ENCODE measurements around the gene GPR152. TPM values are rescaled to one million over a fixed set of nuclear protein-coding genes. Genes with fewer than 3 reads are reported as not detected.
A peak's percentile ranks its signal among the peaks of the same experiment; 100 is the strongest.
"Not testable (repeated sequence)": the region's sequence is repeated elsewhere in the genome, so short reads cannot be mapped to it uniquely, and the experiment has no call there.

The GPR152 gene
- total RNA-seq, 4 donors from 2014 or later: not detected

DNA sequence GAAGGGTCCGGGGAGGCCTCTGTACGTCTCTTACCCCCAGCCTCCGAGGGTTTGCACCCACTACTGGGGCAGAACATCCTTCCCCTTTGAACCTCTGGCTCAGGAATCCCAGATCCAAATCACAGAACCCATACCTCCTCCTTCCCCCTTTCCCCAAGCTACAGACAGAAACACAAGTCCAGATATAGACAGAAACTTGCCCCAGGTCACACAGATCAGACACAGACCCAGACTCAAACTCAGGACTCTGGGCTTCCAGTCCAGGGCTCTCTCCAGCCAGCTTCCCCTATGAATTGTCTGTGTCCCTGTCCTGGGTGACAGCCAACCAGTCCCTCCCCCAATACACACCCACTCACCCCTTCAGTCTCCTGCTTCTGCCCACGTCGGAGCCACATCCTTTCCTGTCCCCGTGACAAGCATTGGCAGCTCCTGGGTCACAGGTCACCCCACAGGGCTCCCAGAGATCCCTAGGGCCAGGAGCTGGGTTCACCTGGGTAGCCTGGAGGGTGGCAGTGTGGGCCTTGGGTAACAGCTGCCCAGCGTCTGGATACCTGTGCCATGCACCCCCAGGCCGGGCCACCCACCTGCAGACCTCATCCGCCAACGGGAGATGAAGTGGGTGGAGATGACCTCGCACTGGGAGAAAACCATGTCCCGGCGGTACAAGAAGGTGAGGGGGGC lies 47.9 kb downstream of the GPR152 start:
- no peaks in the 10 kb centered on the region for H3K9me3 ChIP-seq
- 64 to 72% methylated on average over 10 to 13 of the region's 13 CpGs for WGBS, 2 donors
- H3K4me1 ChIP-seq: peaks cover 37 to 57% of the 10 kb centered on the region in 2 donors
- peak overlapping the region in 2 of 3 donors; percentile 75 to 79 for H3K27ac ChIP-seq
- H3K27me3 ChIP-seq: no peaks in the 10 kb centered on the region
- intact Hi-C loops (cut with DNase I): no loop called here
- no peak overlapping the region for H3K4me3 ChIP-seq (replicated peaks in 1 of 3)
- peak in 1 of 2 donors; percentile 34 for DNase-seq
- TF ChIP-seq POLR2A (IDR thresholded peaks at IDR 0.05) (no peak), CTCF (IDR thresholded peaks at IDR 0.05) (no peak)
- peaks cover 0 to under 1% of the 10 kb centered on the region in 2 donors for H3K36me3 ChIP-seq

DNA sequence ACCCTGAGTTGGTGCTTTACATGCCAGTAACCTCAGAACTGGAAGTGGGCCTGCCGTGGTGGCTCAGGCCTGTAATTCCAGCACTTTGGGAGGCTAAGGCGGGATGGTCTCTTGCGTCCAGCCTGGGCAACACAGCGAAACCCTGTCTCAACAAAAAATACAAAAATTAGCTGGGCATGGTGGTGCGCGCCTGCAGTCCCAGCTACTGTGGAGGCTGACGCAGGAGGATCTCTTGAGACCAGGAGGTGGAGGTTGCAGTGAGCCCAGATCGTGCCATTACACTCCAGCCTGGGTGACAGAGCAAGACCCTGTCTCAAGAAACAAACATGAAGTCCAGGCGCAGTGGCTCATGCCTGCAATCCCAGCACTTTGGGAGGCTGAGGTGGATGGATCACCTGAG lies 49.4 kb downstream of the GPR152 start:
- Histone ChIP-seq H3K27ac (peak overlapping the region; percentile 40 to 79 (median 59)), H3K4me1 (peaks cover 37 to 59% of the 10 kb centered on the region in 2 donors), H3K36me3 (peaks cover 14 to 16% of the 10 kb centered on the region in 2 donors)
- H3K27me3 ChIP-seq; H3K4me3 ChIP-seq (replicated peaks in 1 of 3); H3K9me3 ChIP-seq; intact Hi-C loops (cut with DNase I); DNase-seq: not testable (repeated sequence)
- WGBS, 2 donors: 79 to 83% methylated on average over 9 of the region's 9 CpGs

DNA sequence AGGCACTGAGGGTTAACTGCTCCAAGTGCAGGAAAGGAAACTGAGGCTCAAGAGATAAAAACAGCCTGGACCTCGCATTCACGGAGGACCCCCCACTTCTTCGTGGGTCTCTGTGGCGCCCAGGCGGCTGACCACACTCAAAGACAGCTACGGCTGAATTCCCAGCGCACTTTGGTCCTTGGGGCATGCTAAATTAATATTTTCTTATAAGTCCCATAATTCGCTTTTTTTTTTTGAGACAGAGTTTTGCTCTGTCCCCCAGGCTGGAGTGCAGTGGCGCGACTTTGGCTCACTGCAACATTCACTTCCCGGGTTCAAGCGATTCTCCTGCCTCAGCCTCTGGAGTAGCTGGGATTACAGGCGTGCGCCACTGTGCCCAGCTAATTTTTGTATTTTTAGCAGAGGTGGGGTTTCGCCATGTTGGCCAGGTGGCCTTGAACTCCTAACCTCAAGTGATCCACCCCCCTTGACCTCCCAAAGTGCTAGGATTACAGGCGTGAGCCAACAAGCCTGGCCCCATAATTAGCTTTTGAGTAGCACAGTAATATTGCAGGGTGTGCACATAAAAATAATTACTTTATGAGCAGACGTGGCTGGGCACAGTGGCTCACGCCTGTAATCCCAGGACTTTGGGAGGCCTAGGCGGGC lies 50.2 kb downstream of the GPR152 start:
- Histone ChIP-seq H3K36me3 (peaks cover 21 to 24% of the 10 kb centered on the region in 2 donors), H3K4me3 (replicated peaks in 1 of 3) (peak overlapping the region in 1 of 3 donors; percentile 9), H3K4me1 (peaks cover 37 to 59% of the 10 kb centered on the region in 2 donors), H3K27ac (peak overlapping the region; percentile 24 to 85 (median 81))
- intact Hi-C loops (cut with DNase I); H3K27me3 ChIP-seq; DNase-seq; H3K9me3 ChIP-seq: not testable (repeated sequence)
- 60 to 62% methylated on average over 19 of the region's 19 CpGs for WGBS, 2 donors

GRCh38 chr11:67401495-67402191 lies 50.9 kb downstream of the GPR152 start, which contains the start of gene PPP1CA:
Gene PPP1CA (minus strand): TSS chr11:67401858. CDS start chr11:67401782, 76 bp downstream.
- Histone ChIP-seq H3K27me3 (no peaks in the 10 kb centered on the region), H3K9me3 (no peaks in the 10 kb centered on the region), H3K4me3 (replicated peaks in 1 of 3) (peak within 1 kb of the TSS; percentile 33 to 95 (median 63)), H3K4me1 (peaks cover 37 to 59% of the 10 kb centered on the region in 2 donors), H3K36me3 (peaks cover 24 to 25% of the 10 kb centered on the region in 2 donors), H3K27ac (peak within 1 kb of the TSS; percentile 81 to 89 (median 85))
- TF ChIP-seq CTCF (IDR thresholded peaks at IDR 0.05) (peak in 3 of 6 experiments; percentile 25 to 82 (median 34)), POLR2A (IDR thresholded peaks at IDR 0.05) (peak in 1 of 2 donors; percentile 75)
- DNase-seq: peak; percentile 89 to 90
- intact Hi-C loops (cut with DNase I): no loop called here
- WGBS, 2 donors: 0% methylated on average over 2 to 6 of the region's 73 CpGs

Small RNAs within 50 kb of the gene (microRNA-seq; reads per million reads assigned to microRNA genes)
- gene MIR6752: not detected

Small RNAs within 50 kb of the gene (small RNA-seq; reads per million reads assigned to genes)
- not detected for gene MIR6752

Other genes starting within 250 kb of the GPR152 start
- gene GRK2, start 186.3 kb downstream of the GPR152 start, total RNA-seq: 10 to 100 TPM; 32.8 to 55.8 (median 40.6) TPM
- gene ANKRD13D, start 163.4 kb downstream of the GPR152 start, total RNA-seq: 10 to 100 TPM; 27.9 to 36.8 (median 31.5) TPM
- gene SSH3, start 149.2 kb downstream of the GPR152 start, total RNA-seq: 10 to 100 TPM; 50.5 to 59.9 (median 54.4) TPM
- gene POLD4, start 99.2 kb downstream of the GPR152 start, total RNA-seq: 100 to 1,000 TPM in 1 of 4 donors, 10 to 100 TPM in 3; 38.6 to 105 (median 60.6) TPM
- 1 to 10 TPM; 4.3 to 9.4 (median 6.9) TPM for gene CLCF1, start 79.1 kb downstream of the GPR152 start, total RNA-seq
- 10 to 100 TPM; 22.7 to 38.0 (median 31.0) TPM for gene RAD9A, start 60.7 kb downstream of the GPR152 start, total RNA-seq
- 100 to 1,000 TPM; 164 to 216 (median 191) TPM for gene PPP1CA, start 50.9 kb downstream of the GPR152 start, total RNA-seq
- gene TBC1D10C, start 48.6 kb downstream of the GPR152 start, total RNA-seq: 10 to 100 TPM in 2 of 4 donors, 1 to 10 TPM in 2; 8.8 to 16.0 (median 11.6) TPM
- 1 to 10 TPM; 3.8 to 9.8 (median 5.9) TPM for gene CARNS1, start 37.1 kb downstream of the GPR152 start, total RNA-seq
- 100 to 1,000 TPM in 1 of 4 donors, 10 to 100 TPM in 3; 44.1 to 102 (median 62.2) TPM for gene RPS6KB2, start 24.2 kb downstream of the GPR152 start, total RNA-seq
- gene PTPRCAP, start 15.0 kb downstream of the GPR152 start, total RNA-seq: 1 to 10 TPM; 5.6 to 7.2 (median 6.4) TPM
- gene CORO1B, start 9.3 kb downstream of the GPR152 start, total RNA-seq: 100 to 1,000 TPM in 1 of 4 donors, 10 to 100 TPM in 3; 73.9 to 102 (median 81.3) TPM
- 1 to 10 TPM in 1 of 4 donors, under 1 TPM in 2, not detected in 1; 0.33 to 6.4 (median 0.39) TPM for gene CABP4, start 2.6 kb upstream of the GPR152 start, total RNA-seq
- gene TMEM134, start 16.5 kb upstream of the GPR152 start, total RNA-seq: 100 to 1,000 TPM in 1 of 4 donors, 10 to 100 TPM in 3; 69.0 to 138 (median 95.8) TPM
- 100 to 1,000 TPM in 1 of 4 donors, 10 to 100 TPM in 3; 58.2 to 100 (median 83.2) TPM for gene AIP, start 30.3 kb upstream of the GPR152 start, total RNA-seq
- 10 to 100 TPM; 22.8 to 52.6 (median 47.2) TPM for gene PITPNM1, start 52.6 kb upstream of the GPR152 start, total RNA-seq
- gene CDK2AP2, start 55.4 kb upstream of the GPR152 start, total RNA-seq: 100 to 1,000 TPM in 2 of 4 donors, 10 to 100 TPM in 2; 90.0 to 240 (median 148) TPM
- not detected for gene CABP2, start 70.7 kb upstream of the GPR152 start, total RNA-seq
- gene GSTP1, start 131.1 kb upstream of the GPR152 start, total RNA-seq: 1,000 to 10,000 TPM in 3 of 4 donors, 100 to 1,000 TPM in 1; 877 to 4,013 (median 1,716) TPM
- gene NDUFV1, start 154.2 kb upstream of the GPR152 start, total RNA-seq: 100 to 1,000 TPM; 323 to 401 (median 356) TPM
- gene NUDT8, start 177.2 kb upstream of the GPR152 start, total RNA-seq: 10 to 100 TPM; 16.7 to 67.7 (median 51.1) TPM
- gene TBX10, start 187.0 kb upstream of the GPR152 start, total RNA-seq: not detected
- gene ACY3, start 198.0 kb upstream of the GPR152 start, total RNA-seq: not detected
- 1 to 10 TPM in 1 of 4 donors, not detected in 3; 1.3 TPM for gene ALDH3B2, start 221.9 kb upstream of the GPR152 start, total RNA-seq